ENCODE measurements around the gene HMGN2. TPM values are rescaled to one million over a fixed set of nuclear protein-coding genes. Genes with fewer than 3 reads are reported as not detected.

Gene HMGN2
- total RNA-seq, 1 experiment from 2014 or later = 414 TPM

DNA sequence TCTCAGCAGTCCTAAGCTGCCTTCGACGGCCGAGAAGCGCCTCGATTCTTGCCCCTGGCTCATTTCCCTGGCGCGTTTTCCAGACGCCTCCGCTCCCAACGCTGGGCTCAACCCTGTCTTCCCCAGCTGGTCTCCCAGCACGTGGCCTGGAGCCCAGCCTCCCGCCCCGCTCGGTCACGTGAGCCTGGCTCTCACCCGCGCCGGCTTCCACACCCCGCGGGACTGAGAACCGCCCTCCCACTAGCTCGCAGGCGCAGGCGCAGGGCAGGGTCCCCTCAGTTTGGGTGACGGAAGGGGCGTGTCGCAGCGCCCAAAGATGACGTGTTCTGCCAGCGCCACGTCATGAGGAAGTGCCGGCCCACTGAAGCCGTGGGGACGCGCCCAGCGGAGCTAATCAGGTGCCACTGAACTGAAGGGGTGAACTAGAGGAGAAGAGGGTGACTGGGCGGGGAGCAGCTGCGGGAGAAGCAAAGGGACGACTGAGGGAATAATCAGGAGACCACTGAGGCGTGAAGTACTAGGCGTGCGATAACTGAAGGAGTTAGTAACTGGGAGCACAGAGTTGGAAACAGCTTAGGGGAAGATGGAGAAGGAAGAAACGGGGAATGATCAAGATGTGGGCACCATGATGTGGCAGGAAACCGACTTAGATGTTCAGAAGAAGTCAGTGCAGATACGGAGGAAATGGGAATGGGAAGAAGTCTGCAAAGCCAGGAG lies 40.1 kb upstream of the HMGN2 start, which contains the start of gene DHDDS (continued):
- TF ChIP-seq TEAD4 (CRISPR knock-in tag; IDR thresholded peaks at IDR 0.05) (peak; percentile 30; the same call in 1 of the 2 replicates), ZNF317 (CRISPR knock-in tag; IDR thresholded peaks at IDR 0.05; ENCODE audit: borderline replicate concordance, low read depth) (no peak), ZNF671 (CRISPR knock-in tag; IDR thresholded peaks at IDR 0.05) (peak; percentile 25; the same call in 1 of the 2 replicates), ESRRA (CRISPR knock-in tag; IDR thresholded peaks at IDR 0.05; ENCODE audit: borderline replicate concordance) (no peak), PRRX2 (CRISPR knock-in tag; IDR thresholded peaks at IDR 0.05) (no peak; the same call in none of the 2 replicates), MXD4 (CRISPR knock-in tag; IDR thresholded peaks at IDR 0.05; ENCODE audit: borderline replicate concordance) (0 out of 2 replicates have a peak, but pooled peaks have one; percentile 10), STAT6 (CRISPR knock-in tag; conservative IDR thresholded peaks at IDR 0.05; ENCODE audit: low read depth) (no peak), FOXJ3 (CRISPR knock-in tag; IDR thresholded peaks at IDR 0.05; ENCODE audit: borderline replicate concordance) (no peak), ATF3 (CRISPR knock-in tag; conservative IDR thresholded peaks at IDR 0.05) (no peak), ZNF512 (CRISPR knock-in tag; IDR thresholded peaks at IDR 0.05; ENCODE audit: borderline replicate concordance) (no peak), SP1 (CRISPR knock-in tag; conservative IDR thresholded peaks at IDR 0.05) (peak; percentile 100), NR1H2 (CRISPR knock-in tag; IDR thresholded peaks at IDR 0.05) (no peak), ETV6 (CRISPR knock-in tag; IDR thresholded peaks at IDR 0.05) (peak; percentile 94), EMX1 (CRISPR knock-in tag; IDR thresholded peaks at IDR 0.05) (0 out of 2 replicates have a peak, but pooled peaks have one; percentile 83), CREB1 (CRISPR knock-in tag; IDR thresholded peaks at IDR 0.05) (peak; percentile 97), ATF1 (CRISPR knock-in tag; IDR thresholded peaks at IDR 0.05) (peak; percentile 96), E2F1 (CRISPR knock-in tag; IDR thresholded peaks at IDR 0.05) (peak; percentile 89), NR2C2 (CRISPR knock-in tag; IDR thresholded peaks at IDR 0.05) (peak; percentile 63), ZBTB21 (CRISPR knock-in tag; IDR thresholded peaks at IDR 0.05; ENCODE audit: borderline replicate concordance) (peak; percentile 70; the same call in 1 of the 2 replicates)
- TF ChIP-seq, protein P1, sequence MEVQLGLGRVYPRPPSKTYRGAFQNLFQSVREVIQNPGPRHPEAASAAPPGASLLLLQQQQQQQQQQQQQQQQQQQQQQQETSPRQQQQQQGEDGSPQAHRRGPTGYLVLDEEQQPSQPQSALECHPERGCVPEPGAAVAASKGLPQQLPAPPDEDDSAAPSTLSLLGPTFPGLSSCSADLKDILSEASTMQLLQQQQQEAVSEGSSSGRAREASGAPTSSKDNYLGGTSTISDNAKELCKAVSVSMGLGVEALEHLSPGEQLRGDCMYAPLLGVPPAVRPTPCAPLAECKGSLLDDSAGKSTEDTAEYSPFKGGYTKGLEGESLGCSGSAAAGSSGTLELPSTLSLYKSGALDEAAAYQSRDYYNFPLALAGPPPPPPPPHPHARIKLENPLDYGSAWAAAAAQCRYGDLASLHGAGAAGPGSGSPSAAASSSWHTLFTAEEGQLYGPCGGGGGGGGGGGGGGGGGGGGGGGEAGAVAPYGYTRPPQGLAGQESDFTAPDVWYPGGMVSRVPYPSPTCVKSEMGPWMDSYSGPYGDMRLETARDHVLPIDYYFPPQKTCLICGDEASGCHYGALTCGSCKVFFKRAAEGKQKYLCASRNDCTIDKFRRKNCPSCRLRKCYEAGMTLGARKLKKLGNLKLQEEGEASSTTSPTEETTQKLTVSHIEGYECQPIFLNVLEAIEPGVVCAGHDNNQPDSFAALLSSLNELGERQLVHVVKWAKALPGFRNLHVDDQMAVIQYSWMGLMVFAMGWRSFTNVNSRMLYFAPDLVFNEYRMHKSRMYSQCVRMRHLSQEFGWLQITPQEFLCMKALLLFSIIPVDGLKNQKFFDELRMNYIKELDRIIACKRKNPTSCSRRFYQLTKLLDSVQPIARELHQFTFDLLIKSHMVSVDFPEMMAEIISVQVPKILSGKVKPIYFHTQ (CRISPR knock-in tag; IDR thresholded peaks at IDR 0.05) = no peak
- TF ChIP-seq, protein P2, sequence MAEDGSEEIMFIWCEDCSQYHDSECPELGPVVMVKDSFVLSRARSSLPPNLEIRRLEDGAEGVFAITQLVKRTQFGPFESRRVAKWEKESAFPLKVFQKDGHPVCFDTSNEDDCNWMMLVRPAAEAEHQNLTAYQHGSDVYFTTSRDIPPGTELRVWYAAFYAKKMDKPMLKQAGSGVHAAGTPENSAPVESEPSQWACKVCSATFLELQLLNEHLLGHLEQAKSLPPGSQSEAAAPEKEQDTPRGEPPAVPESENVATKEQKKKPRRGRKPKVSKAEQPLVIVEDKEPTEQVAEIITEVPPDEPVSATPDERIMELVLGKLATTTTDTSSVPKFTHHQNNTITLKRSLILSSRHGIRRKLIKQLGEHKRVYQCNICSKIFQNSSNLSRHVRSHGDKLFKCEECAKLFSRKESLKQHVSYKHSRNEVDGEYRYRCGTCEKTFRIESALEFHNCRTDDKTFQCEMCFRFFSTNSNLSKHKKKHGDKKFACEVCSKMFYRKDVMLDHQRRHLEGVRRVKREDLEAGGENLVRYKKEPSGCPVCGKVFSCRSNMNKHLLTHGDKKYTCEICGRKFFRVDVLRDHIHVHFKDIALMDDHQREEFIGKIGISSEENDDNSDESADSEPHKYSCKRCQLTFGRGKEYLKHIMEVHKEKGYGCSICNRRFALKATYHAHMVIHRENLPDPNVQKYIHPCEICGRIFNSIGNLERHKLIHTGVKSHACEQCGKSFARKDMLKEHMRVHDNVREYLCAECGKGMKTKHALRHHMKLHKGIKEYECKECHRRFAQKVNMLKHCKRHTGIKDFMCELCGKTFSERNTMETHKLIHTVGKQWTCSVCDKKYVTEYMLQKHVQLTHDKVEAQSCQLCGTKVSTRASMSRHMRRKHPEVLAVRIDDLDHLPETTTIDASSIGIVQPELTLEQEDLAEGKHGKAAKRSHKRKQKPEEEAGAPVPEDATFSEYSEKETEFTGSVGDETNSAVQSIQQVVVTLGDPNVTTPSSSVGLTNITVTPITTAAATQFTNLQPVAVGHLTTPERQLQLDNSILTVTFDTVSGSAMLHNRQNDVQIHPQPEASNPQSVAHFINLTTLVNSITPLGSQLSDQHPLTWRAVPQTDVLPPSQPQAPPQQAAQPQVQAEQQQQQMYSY (CRISPR knock-in tag; IDR thresholded peaks at IDR 0.05) = no peak

Data from WTC11 (cell line).